ENCODE measurements around the gene ARRDC5.

ARRDC5 gene

GRCh38 chr19:4922530-4923275 lies 20.0 kb upstream of the ARRDC5 start:
- peaks cover 31% of the 10 kb centered on the region for H3K36me3 ChIP-seq (ENCODE audit: insufficient read depth, low read length)
- no peaks in the 10 kb centered on the region for H3K9me3 ChIP-seq (ENCODE audit: low read length)
- H2AFZ ChIP-seq (ENCODE audit: low read depth, low read length) = no peak overlapping the region
- H3K4me1 ChIP-seq (ENCODE audit: insufficient read depth, low read length) = peaks cover 4% of the 10 kb centered on the region
- no peak overlapping the region for H3K4me3 ChIP-seq (ENCODE audit: low read length)
- no peaks in the 10 kb centered on the region for H3K27me3 ChIP-seq (ENCODE audit: insufficient read depth, low read length)

DNA sequence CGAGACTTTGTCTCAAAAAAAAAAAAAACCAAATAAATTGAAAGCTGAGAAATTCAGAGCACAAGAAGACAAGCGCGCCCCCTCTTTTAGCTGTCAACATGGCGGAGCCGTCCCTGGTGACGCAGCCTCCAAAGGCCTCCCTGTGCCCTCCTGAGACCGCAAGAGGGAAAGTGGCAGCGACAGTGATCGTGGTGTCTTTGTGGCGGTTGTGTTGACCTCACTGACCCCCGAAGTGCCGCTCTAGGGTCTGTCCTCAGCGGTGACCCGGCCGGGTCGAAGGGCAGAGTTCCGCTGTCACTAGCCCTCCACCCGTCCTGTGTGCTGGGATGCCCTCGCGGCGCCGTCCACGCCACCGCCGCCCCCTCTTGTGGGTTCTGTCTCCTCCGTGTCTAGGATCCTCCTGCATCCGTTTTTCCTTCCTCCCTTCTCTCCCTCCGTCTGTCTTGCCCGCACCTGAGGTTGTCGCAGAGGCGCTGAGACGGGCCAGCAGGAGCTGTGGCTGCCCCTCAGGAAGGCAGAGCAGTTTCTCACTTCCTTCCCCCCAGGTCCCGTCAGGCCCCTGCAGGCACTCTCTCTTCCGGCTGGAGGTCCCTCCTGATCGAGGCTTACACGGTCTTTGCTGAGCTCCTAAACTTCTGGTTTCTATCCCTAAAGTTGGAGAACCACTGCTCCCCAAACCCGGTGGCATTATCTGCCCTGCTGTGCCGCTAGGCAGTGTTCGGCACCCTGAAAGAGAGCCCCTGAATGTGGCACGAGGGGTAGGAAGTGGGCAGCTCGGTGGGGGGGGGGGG lies 13.8 kb upstream of the ARRDC5 start:
- Histone ChIP-seq H2AFZ (ENCODE audit: low read depth, low read length) (no peak overlapping the region), H3K9me3 (ENCODE audit: low read length) (no peaks in the 10 kb centered on the region), H3K27me3 (ENCODE audit: insufficient read depth, low read length) (no peaks in the 10 kb centered on the region), H3K36me3 (ENCODE audit: insufficient read depth, low read length) (peaks cover 59% of the 10 kb centered on the region), H3K4me1 (ENCODE audit: insufficient read depth, low read length) (peaks cover 2% of the 10 kb centered on the region), H3K4me3 (ENCODE audit: low read length) (no peak overlapping the region)

DNA sequence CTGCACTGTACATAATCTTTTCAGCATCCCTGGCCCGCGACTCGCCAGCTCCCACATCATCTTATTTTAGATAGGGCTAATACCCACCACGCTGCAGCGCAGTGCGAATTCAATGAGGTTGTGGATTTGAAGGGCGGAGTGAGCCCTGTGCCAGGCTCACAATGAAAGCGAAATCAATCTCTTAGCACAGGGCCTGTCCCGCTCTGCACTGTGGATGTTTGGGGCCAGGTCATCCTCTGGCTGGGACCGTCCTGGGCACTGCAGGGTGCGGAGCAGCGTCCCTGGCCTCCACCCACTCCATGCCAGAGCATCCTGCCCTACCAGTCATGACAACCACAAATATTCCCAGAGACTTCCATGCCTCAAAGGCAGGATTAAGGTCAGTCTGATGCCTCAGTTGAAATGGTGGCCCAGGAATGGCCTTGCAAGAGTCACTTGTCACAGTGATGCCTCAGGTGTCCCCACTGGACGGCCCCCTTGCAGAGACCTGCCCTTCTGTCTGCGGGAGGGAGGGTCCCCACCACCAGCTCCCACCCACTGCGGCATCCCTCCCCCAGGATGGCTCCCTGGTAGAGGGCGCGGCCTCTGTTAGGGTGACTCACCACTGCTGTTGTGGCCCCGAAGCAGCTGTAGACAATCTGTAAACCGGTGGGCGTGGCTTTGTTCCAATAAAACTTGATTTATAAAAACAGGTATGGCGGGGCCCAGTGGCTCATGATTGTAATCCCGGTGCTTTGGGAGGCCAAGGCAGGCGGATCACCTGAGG lies 12.2 kb upstream of the ARRDC5 start:
- Histone ChIP-seq H3K4me1 (ENCODE audit: insufficient read depth, low read length) (peaks cover 14% of the 10 kb centered on the region), H3K4me3 (ENCODE audit: low read length) (no peak overlapping the region), H2AFZ (ENCODE audit: low read depth, low read length) (no peak overlapping the region), H3K9me3 (ENCODE audit: low read length) (no peaks in the 10 kb centered on the region), H3K27me3 (ENCODE audit: insufficient read depth, low read length) (no peaks in the 10 kb centered on the region), H3K36me3 (ENCODE audit: insufficient read depth, low read length) (peaks cover 46% of the 10 kb centered on the region)

- no peak overlapping the region for H2AFZ ChIP-seq (ENCODE audit: low read depth, low read length)
- H3K36me3 ChIP-seq (ENCODE audit: insufficient read depth, low read length) = peaks cover 45% of the 10 kb centered on the region
- H3K4me3 ChIP-seq (ENCODE audit: low read length) = no peak overlapping the region
- peaks cover 14% of the 10 kb centered on the region for H3K4me1 ChIP-seq (ENCODE audit: insufficient read depth, low read length)
- no peaks in the 10 kb centered on the region for H3K9me3 ChIP-seq (ENCODE audit: low read length)
- no peaks in the 10 kb centered on the region for H3K27me3 ChIP-seq (ENCODE audit: insufficient read depth, low read length)
Observed at GRCh38 chr19:4913996-4914735, 11.5 kb upstream of the ARRDC5 start.

- Histone ChIP-seq H3K4me1 (ENCODE audit: insufficient read depth, low read length) (peaks cover 18% of the 10 kb centered on the region), H3K4me3 (ENCODE audit: low read length) (peak overlapping the region; percentile 77), H3K36me3 (ENCODE audit: insufficient read depth, low read length) (peaks cover 37% of the 10 kb centered on the region), H3K9me3 (ENCODE audit: low read length) (no peaks in the 10 kb centered on the region), H2AFZ (ENCODE audit: low read depth, low read length) (no peak overlapping the region), H3K27me3 (ENCODE audit: insufficient read depth, low read length) (no peaks in the 10 kb centered on the region)
Observed at GRCh38 chr19:4911786-4912672, 9.3 kb upstream of the ARRDC5 start.

DNA sequence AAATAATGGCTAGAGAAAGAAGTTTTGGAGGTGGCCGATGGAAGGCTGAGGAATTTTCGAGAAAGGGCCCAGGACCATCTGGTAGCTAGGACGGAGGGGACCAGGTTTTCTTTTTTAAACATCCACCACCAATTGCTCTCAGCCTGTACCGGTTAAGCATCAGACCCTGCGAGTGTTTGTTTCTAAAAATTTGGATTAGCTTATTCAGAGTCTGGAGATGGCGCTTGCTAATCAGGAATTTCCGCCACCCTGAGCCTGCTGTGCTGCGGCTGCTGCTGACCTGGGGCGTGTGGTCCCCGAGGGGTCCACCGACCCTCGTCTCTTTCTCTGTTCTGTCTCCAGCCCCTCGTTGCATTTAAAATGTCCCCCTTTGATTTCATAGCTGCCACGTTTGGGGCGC lies 8.6 kb upstream of the ARRDC5 start:
- Histone ChIP-seq H3K4me3 (ENCODE audit: low read length) (peak overlapping the region; percentile 77), H3K36me3 (ENCODE audit: insufficient read depth, low read length) (peaks cover 32% of the 10 kb centered on the region), H3K27me3 (ENCODE audit: insufficient read depth, low read length) (no peaks in the 10 kb centered on the region), H2AFZ (ENCODE audit: low read depth, low read length) (peak overlapping the region; percentile 20), H3K4me1 (ENCODE audit: insufficient read depth, low read length) (peaks cover 18% of the 10 kb centered on the region), H3K9me3 (ENCODE audit: low read length) (no peaks in the 10 kb centered on the region)

GRCh38 chr19:4910594-4911281 lies 8.0 kb upstream of the ARRDC5 start:
- Histone ChIP-seq H2AFZ (ENCODE audit: low read depth, low read length) (peak overlapping the region; percentile 20), H3K9me3 (ENCODE audit: low read length) (no peaks in the 10 kb centered on the region), H3K4me1 (ENCODE audit: insufficient read depth, low read length) (peaks cover 18% of the 10 kb centered on the region), H3K36me3 (ENCODE audit: insufficient read depth, low read length) (peaks cover 27% of the 10 kb centered on the region), H3K4me3 (ENCODE audit: low read length) (peak overlapping the region; percentile 77), H3K27me3 (ENCODE audit: insufficient read depth, low read length) (no peaks in the 10 kb centered on the region)

DNA sequence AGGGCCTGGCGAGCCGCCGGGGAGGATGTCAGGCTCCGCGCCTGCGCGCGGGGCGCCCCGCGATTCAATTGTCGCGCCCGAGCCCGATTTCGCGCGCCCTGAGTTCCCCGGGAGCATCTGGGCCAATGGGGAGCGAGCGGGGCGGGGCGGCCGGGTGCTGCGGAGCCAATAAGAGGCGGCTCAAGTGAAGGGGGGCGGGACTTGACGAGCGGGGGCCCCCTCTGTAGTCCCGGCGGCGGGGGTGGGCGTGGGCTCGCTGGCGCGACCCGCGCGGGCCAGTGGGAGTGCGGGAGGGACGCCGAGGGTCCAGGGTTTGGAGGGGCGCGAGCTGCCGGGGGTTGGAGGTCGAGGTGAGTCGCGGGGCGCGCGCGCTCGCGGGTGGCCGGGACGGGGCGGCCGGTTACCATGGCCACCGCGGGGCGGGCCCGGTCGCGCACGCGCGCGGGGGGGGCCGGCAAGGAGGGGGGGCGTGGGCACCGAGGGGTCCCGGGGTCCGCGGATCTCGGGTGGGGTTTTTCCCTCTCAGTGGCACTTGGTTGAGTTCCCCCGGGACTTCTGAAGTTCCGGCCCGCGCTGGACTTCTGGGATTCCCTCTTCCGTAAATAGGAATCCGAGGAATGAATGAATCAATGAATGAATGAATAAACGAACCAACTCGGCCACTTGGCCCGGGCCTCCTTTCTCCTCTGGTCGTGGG lies 7.3 kb upstream of the ARRDC5 start:
- peak overlapping the region; percentile 77 for H3K4me3 ChIP-seq (ENCODE audit: low read length)
- H3K27me3 ChIP-seq (ENCODE audit: insufficient read depth, low read length) = no peaks in the 10 kb centered on the region
- peaks cover 24% of the 10 kb centered on the region for H3K36me3 ChIP-seq (ENCODE audit: insufficient read depth, low read length)
- H3K9me3 ChIP-seq (ENCODE audit: low read length) = no peaks in the 10 kb centered on the region
- peak overlapping the region; percentile 20 for H2AFZ ChIP-seq (ENCODE audit: low read depth, low read length)
- H3K4me1 ChIP-seq (ENCODE audit: insufficient read depth, low read length) = peaks cover 18% of the 10 kb centered on the region

- Histone ChIP-seq H3K4me1 (ENCODE audit: insufficient read depth, low read length) (peaks cover 18% of the 10 kb centered on the region), H2AFZ (ENCODE audit: low read depth, low read length) (peak within 1 kb of the TSS; percentile 20), H3K36me3 (ENCODE audit: insufficient read depth, low read length) (peaks cover 17% of the 10 kb centered on the region), H3K27me3 (ENCODE audit: insufficient read depth, low read length) (no peaks in the 10 kb centered on the region), H3K4me3 (ENCODE audit: low read length) (peak within 1 kb of the TSS; percentile 77), H3K9me3 (ENCODE audit: low read length) (no peaks in the 10 kb centered on the region)
Observed at GRCh38 chr19:4909156-4909896, 6.6 kb upstream of the ARRDC5 start, which contains the start of gene UHRF1. Gene UHRF1 (plus strand): TSS chr19:4909501. CDS start chr19:4910886, 1,385 bp downstream.

- no peak overlapping the region for H2AFZ ChIP-seq (ENCODE audit: low read depth, low read length)
- H3K4me1 ChIP-seq (ENCODE audit: insufficient read depth, low read length) = peaks cover 18% of the 10 kb centered on the region
- H3K36me3 ChIP-seq (ENCODE audit: insufficient read depth, low read length) = peaks cover 12% of the 10 kb centered on the region
- no peaks in the 10 kb centered on the region for H3K9me3 ChIP-seq (ENCODE audit: low read length)
- H3K4me3 ChIP-seq (ENCODE audit: low read length) = no peak overlapping the region
- H3K27me3 ChIP-seq (ENCODE audit: insufficient read depth, low read length) = no peaks in the 10 kb centered on the region
Observed at GRCh38 chr19:4908781-4909155, 6.1 kb upstream of the ARRDC5 start.

Measured in neuron (in vitro differentiated cells).